ENCODE measurements around the gene VPS35L. TPM values are rescaled to one million over a fixed set of nuclear protein-coding genes. Genes with fewer than 3 reads are reported as not detected.
A peak's percentile ranks its signal among the peaks of the same experiment; 100 is the strongest.
"Not testable (repeated sequence)": the region's sequence is repeated elsewhere in the genome, so short reads cannot be mapped to it uniquely, and the experiment has no call there.

The VPS35L gene
- total and polyA plus RNA-seq, 2 experiments from 2014 or later: 47.5 to 52.8 TPM

DNA sequence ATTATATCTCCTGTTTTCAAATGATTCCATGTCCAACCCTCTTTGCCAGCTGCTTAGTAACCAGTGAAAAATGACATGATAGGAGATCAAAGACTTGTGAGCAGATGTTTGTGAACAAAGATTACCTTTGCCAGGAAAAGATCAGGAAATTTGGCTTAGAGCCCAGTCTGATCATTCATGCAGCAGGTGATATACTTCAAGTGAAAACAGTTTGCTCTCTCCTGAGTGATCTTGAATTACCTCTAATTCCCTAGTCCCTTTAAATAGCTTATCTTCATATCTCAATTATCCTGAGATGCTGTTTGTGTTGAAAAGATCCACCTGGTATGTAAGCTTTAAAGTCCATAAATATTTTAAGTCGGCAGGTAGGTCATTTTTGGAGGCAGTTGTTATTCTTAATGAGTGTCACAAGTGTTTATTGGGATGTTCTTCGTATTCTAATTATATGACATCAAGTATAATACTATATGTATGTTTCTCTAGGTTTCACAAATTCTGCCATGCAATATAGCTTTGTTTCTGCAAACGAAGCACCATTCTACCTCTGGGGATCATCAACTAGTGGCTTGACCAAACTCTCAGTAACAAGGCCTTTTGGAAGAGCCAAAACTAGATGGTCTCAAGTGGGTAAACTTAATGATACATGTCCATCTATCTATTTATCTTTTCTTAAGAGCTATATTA lies 13.2 kb upstream of the VPS35L start:
- WGBS (ENCODE audit: low lambda C conversion rate, missing lambda C conversion rate): 82% methylated on average over 3 of the region's 3 CpGs
- peak; percentile 31 for DNase-seq (ENCODE audit: low spot score)
- no peak overlapping the region for H2AFZ ChIP-seq
- H3K4me3 ChIP-seq: no peak overlapping the region
- H3K36me3 ChIP-seq (replicated peaks; ENCODE audit: insufficient read depth, low read depth): no peaks in the 10 kb centered on the region
- H3K27ac ChIP-seq: no peak overlapping the region
- no peaks in the 10 kb centered on the region for H3K27me3 ChIP-seq
- H3K79me2 ChIP-seq: no peaks in the 10 kb centered on the region
- TF ChIP-seq, protein P1, sequence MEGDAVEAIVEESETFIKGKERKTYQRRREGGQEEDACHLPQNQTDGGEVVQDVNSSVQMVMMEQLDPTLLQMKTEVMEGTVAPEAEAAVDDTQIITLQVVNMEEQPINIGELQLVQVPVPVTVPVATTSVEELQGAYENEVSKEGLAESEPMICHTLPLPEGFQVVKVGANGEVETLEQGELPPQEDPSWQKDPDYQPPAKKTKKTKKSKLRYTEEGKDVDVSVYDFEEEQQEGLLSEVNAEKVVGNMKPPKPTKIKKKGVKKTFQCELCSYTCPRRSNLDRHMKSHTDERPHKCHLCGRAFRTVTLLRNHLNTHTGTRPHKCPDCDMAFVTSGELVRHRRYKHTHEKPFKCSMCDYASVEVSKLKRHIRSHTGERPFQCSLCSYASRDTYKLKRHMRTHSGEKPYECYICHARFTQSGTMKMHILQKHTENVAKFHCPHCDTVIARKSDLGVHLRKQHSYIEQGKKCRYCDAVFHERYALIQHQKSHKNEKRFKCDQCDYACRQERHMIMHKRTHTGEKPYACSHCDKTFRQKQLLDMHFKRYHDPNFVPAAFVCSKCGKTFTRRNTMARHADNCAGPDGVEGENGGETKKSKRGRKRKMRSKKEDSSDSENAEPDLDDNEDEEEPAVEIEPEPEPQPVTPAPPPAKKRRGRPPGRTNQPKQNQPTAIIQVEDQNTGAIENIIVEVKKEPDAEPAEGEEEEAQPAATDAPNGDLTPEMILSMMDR (IDR thresholded peaks at IDR 0.05; ENCODE audit: poor library complexity): no peak
- TF ChIP-seq EZH2phosphoT487 (IDR thresholded peaks at IDR 0.05; ENCODE audit: low read depth, severe bottlenecking, unreplicated experiment): no peak
- no peak for TF ChIP-seq EZH2 (IDR thresholded peaks at IDR 0.05; ENCODE audit: borderline replicate concordance)
- H3K9me2 ChIP-seq (replicated peaks; ENCODE audit: insufficient read depth): no peaks in the 10 kb centered on the region
- no peaks in the 10 kb centered on the region for H4K20me1 ChIP-seq (ENCODE audit: insufficient read depth, poor library complexity, severe bottlenecking)
- no peak overlapping the region for H3K4me2 ChIP-seq
- H3K9me3 ChIP-seq (ENCODE audit: low read depth): no peaks in the 10 kb centered on the region
- no peaks in the 10 kb centered on the region for H3K4me1 ChIP-seq (ENCODE audit: insufficient read depth)

DNA sequence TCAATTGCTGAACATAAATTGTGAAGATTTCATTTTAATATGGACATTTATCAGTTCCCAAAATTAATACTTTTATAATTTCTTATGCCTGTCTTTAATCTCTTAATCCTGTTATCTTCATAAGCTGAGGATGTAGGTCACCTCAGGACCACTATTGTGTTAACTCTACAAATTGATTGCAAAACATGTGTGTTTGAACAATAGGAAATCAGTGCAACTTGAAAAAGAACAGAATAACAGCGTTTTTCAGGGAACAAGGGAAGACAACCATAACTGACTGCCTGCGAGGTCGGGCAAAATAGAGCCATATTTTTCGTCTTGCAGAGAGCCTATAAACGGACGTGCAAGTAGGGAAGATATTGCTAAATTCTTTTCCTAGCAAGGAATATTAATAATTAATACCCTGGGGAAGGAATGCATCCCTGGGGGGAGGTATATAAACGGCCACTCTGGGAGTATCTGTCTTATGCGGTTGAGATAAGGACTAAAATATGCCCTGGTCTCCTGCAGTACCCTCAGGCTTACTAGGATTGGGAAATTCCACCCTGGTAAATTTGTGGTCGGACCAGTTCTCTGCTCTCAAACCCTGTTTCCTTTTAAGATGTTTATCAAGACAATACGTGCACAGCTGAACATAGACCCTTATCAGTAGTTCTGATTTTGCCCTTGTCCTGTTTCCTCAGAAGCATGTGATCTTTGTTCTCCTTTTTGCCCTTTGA lies 12.1 kb upstream of the VPS35L start:
- not testable (repeated sequence) for H3K27me3 ChIP-seq; H3K4me2 ChIP-seq; H3K79me2 ChIP-seq; H2AFZ ChIP-seq; H3K9me2 ChIP-seq (replicated peaks; ENCODE audit: insufficient read depth); DNase-seq (ENCODE audit: low spot score); H3K4me3 ChIP-seq; H3K27ac ChIP-seq; H4K20me1 ChIP-seq (ENCODE audit: insufficient read depth, poor library complexity, severe bottlenecking); H3K36me3 ChIP-seq (replicated peaks; ENCODE audit: insufficient read depth, low read depth); H3K9me3 ChIP-seq (ENCODE audit: low read depth); H3K4me1 ChIP-seq (ENCODE audit: insufficient read depth)
- WGBS (ENCODE audit: low lambda C conversion rate, missing lambda C conversion rate): 78% methylated on average over 10 of the region's 10 CpGs

DNA sequence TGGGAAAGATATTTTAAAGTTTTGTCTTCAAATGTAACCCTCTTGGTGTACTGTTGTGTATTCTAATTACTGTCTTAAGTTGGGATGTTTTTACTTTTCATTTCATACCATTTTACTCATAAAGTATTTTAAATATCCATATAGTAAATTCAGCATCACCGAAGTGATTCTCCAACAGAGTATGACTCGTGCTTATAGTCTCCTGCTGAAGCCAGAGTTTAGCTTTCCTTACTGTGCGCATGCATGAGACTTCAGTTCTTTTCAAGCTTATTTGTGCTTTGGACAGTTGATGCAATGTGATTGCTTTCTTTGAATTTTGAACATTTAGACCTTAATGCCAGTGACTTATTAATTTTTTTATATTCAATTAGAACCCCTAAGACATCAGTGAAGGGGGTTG lies 7.4 kb upstream of the VPS35L start:
- Histone ChIP-seq H3K79me2 (no peaks in the 10 kb centered on the region), H3K9me3 (ENCODE audit: low read depth) (no peaks in the 10 kb centered on the region), H3K27ac (no peak overlapping the region), H4K20me1 (ENCODE audit: insufficient read depth, poor library complexity, severe bottlenecking) (no peaks in the 10 kb centered on the region), H3K4me3 (no peak overlapping the region), H3K36me3 (replicated peaks; ENCODE audit: insufficient read depth, low read depth) (no peaks in the 10 kb centered on the region), H3K4me1 (ENCODE audit: insufficient read depth) (no peaks in the 10 kb centered on the region), H3K27me3 (no peaks in the 10 kb centered on the region), H3K9me2 (replicated peaks; ENCODE audit: insufficient read depth) (no peaks in the 10 kb centered on the region), H2AFZ (no peak overlapping the region), H3K4me2 (no peak overlapping the region)
- TF ChIP-seq, protein P1 (IDR thresholded peaks at IDR 0.05; ENCODE audit: poor library complexity): no peak
- TF ChIP-seq EZH2 (IDR thresholded peaks at IDR 0.05; ENCODE audit: borderline replicate concordance) (no peak), EZH2phosphoT487 (IDR thresholded peaks at IDR 0.05; ENCODE audit: low read depth, severe bottlenecking, unreplicated experiment) (no peak)
- DNase-seq (ENCODE audit: low spot score): no peak
- WGBS (ENCODE audit: low lambda C conversion rate, missing lambda C conversion rate): 96% methylated on average over 3 of the region's 3 CpGs

DNA sequence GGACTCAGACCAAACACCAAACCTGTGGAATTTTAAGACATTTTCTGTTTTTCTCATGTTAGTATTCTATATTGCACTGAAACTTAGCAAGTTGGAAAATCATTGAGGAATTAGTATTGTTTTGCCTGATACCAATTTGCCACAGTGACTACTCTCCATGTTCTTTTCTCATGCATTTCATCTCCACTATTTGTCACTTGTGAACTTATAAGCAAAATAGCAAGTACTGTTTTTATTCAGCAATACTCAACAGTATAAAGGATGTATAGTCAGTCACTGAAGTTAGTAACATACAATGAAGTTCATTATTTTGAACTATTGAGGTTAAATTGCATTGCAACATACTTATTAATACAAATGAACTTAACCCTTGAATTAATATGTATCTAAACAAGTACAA lies 5.8 kb upstream of the VPS35L start:
- Histone ChIP-seq H3K9me2 (replicated peaks; ENCODE audit: insufficient read depth) (no peaks in the 10 kb centered on the region), H3K27me3 (no peaks in the 10 kb centered on the region), H3K4me1 (ENCODE audit: insufficient read depth) (no peaks in the 10 kb centered on the region), H3K9me3 (ENCODE audit: low read depth) (no peaks in the 10 kb centered on the region), H3K79me2 (no peaks in the 10 kb centered on the region), H3K36me3 (replicated peaks; ENCODE audit: insufficient read depth, low read depth) (no peaks in the 10 kb centered on the region), H2AFZ (no peak overlapping the region), H3K4me3 (no peak overlapping the region), H3K4me2 (no peak overlapping the region), H3K27ac (no peak overlapping the region), H4K20me1 (ENCODE audit: insufficient read depth, poor library complexity, severe bottlenecking) (no peaks in the 10 kb centered on the region)
- no peak for TF ChIP-seq EZH2phosphoT487 (IDR thresholded peaks at IDR 0.05; ENCODE audit: low read depth, severe bottlenecking, unreplicated experiment)
- TF ChIP-seq, protein P1 (IDR thresholded peaks at IDR 0.05; ENCODE audit: poor library complexity): no peak
- no peak for TF ChIP-seq EZH2 (IDR thresholded peaks at IDR 0.05; ENCODE audit: borderline replicate concordance)
- DNase-seq (ENCODE audit: low spot score): no peak

All from hepatocyte (in vitro differentiated cells).